Progenitor cell of endocrine pancreas (in vitro differentiated cells): ENCODE results near the gene HMX1. TPM values are rescaled to one million over a fixed set of nuclear protein-coding genes. Genes with fewer than 3 reads are reported as not detected.
A peak's percentile ranks its signal among the peaks of the same experiment; 100 is the strongest.

ENCODE experiments used
- DNase-seq: peaks from one replicate; pipeline ENCODE4 v3.0.0; 2021; ENCODE audit warnings: low spot score; ENCODE audit not compliant: unreplicated experiment
- H3K27ac Mint-ChIP-seq: 2 replicates; pipeline ENCODE4 v1.8.0; 2021; ENCODE audit warnings: mild to moderate bottlenecking, moderate library complexity, mixed read lengths
- H3K27me3 Mint-ChIP-seq: 2 replicates; pipeline ENCODE4 v1.8.0; 2021; ENCODE audit warnings: mixed read lengths
- H3K36me3 Mint-ChIP-seq: 2 replicates; pipeline ENCODE4 v1.8.0; 2022; ENCODE audit warnings: mixed read lengths; ENCODE audit not compliant: insufficient read depth
- H3K4me1 Mint-ChIP-seq: 2 replicates; pipeline ENCODE4 v1.8.0; 2021; ENCODE audit warnings: low read depth, mixed read lengths
- H3K4me3 Mint-ChIP-seq: 2 replicates; pipeline ENCODE4 v1.8.0; 2021; ENCODE audit warnings: low read depth, mild to moderate bottlenecking, moderate library complexity, mixed read lengths
- H3K9me3 Mint-ChIP-seq: 2 replicates; pipeline ENCODE4 v1.8.0; 2021; ENCODE audit warnings: low read depth, mixed read lengths
- total RNA-seq: library from RNA; stranded (reverse); gene quantifications from 2 replicates; pipeline ENCODE4 v1.2.1, GENCODE V29; 2021
- TF ChIP-seq, protein P1 (sequence below): fragments of 200-600 bp; sonication (generic); IDR thresholded peaks from one replicate; pipeline ENCODE4 v1.5.0; 2021; ENCODE audit warnings: antibody characterized with exemption, mild to moderate bottlenecking; ENCODE audit not compliant: unreplicated experiment

HMX1 gene
- total RNA-seq, 1 donor from 2014 or later = 0.65 TPM

DNA sequence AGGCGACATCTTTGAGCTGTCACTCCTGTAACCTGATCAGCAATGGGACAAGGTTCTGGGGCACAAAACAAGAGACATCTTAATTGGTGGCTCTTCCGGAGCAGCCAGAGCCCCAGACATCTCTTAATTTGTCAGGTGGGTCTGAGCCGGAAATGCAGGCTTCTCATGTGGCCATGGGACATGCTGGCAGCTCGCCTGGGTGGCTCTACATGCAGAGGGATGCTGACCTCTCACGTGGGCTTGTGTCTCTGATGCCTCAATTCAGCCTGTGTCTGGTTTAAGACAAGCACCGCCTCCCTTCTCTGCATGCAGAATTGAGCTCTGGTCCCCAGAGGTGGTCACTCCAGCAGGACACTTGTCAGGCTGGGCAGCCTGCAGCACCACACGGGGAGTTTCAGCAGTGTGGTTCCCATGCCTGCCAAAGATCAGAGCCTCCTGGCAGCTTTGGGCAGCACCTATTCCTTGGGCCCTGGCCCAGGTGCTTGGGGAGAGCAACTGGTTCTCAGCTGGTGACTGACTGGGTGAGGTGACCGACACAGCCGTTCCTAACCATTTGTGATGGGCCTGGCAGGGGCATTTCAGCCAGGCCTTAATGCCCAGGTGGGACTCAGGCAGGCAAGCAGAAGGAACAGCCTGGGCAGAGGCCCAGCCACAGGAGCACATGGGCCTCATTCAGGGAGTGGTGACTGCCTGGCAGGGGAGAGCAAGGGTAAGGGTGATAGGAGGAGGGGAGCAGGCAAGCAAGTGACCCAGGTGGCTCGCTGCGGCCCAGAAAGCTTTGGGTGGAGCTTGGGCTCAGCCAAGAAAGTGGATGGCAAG lies 53.4 kb downstream of the HMX1 start:
- TF ChIP-seq, protein P1, sequence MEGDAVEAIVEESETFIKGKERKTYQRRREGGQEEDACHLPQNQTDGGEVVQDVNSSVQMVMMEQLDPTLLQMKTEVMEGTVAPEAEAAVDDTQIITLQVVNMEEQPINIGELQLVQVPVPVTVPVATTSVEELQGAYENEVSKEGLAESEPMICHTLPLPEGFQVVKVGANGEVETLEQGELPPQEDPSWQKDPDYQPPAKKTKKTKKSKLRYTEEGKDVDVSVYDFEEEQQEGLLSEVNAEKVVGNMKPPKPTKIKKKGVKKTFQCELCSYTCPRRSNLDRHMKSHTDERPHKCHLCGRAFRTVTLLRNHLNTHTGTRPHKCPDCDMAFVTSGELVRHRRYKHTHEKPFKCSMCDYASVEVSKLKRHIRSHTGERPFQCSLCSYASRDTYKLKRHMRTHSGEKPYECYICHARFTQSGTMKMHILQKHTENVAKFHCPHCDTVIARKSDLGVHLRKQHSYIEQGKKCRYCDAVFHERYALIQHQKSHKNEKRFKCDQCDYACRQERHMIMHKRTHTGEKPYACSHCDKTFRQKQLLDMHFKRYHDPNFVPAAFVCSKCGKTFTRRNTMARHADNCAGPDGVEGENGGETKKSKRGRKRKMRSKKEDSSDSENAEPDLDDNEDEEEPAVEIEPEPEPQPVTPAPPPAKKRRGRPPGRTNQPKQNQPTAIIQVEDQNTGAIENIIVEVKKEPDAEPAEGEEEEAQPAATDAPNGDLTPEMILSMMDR = no peak
- Mint-ChIP-seq H3K4me3 (no peak overlapping the region), H3K4me1 (peaks cover 3% of the 10 kb centered on the region), H3K36me3 (no peaks in the 10 kb centered on the region), H3K9me3 (no peaks in the 10 kb centered on the region), H3K27me3 (peaks cover 26% of the 10 kb centered on the region), H3K27ac (peak overlapping the region; percentile 14)
- DNase-seq = peak; percentile 6

DNA sequence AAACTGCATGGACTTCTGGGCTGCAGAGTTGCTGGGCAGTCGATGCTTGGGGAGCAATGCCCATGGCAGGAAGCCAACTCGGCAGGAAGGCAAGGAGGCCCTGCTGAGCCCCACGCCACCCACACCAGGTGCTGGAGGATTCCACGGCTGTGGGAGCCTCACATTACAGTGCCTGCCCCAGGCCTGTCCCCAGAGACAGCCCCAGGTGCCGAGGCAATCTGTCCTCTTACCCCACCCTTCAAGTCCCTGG lies 53.9 kb downstream of the HMX1 start:
- Mint-ChIP-seq H3K36me3 (no peaks in the 10 kb centered on the region), H3K27ac (no peak overlapping the region), H3K27me3 (peaks cover 26% of the 10 kb centered on the region), H3K9me3 (no peaks in the 10 kb centered on the region), H3K4me1 (peaks cover 3% of the 10 kb centered on the region), H3K4me3 (no peak overlapping the region)
- peak; percentile 3 for DNase-seq
- TF ChIP-seq, protein P1 = no peak

DNA sequence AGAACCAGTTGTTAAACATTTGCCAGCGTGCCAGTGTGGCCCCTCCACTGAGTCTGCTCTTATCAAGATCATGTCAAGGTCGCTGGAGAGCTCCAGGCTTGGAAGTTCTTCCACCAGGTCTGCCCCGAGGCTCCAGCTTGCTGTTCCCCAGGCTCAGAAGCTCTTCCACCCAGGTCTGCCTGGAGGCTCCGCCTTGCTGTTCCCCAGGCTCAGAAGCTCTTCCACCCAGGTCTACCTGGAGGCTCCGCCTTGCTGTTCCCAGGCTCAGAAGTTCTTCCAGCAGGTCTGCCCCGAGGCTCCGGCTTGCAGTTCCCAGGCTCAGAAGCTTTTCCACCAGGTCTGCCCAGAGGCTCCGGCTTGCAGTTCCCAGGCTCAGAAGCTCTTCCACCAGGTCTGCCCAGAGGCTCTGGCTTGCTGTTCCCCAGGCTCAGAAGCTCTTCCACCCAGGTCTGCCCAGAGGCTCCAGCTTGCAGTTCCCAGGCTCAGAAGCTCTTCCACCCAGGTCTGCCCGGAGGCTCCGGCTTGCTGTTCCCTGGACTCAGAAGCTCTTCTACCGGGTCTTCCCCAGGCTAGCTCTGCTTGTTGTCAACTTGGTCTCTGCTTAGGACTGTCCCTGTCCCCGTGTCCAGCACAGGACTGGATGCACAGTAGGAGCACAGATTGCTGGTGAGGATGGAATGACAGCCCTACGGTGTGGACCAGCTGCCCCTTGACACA lies 54.4 kb downstream of the HMX1 start:
- TF ChIP-seq, protein P1 = no peak
- H3K4me1 Mint-ChIP-seq = peaks cover 3% of the 10 kb centered on the region
- H3K27ac Mint-ChIP-seq = no peak overlapping the region
- H3K36me3 Mint-ChIP-seq = no peaks in the 10 kb centered on the region
- peaks cover 26% of the 10 kb centered on the region for H3K27me3 Mint-ChIP-seq
- H3K4me3 Mint-ChIP-seq = no peak overlapping the region
- H3K9me3 Mint-ChIP-seq = no peaks in the 10 kb centered on the region
- no peak for DNase-seq
